Measurements from ENCODE around the gene ACBD6. TPM values are rescaled to one million over a fixed set of nuclear protein-coding genes. Genes with fewer than 3 reads are reported as not detected.

ACBD6 gene
- total and polyA plus RNA-seq, 9 donors, result 31.0 to 56.0 (median 42.7) TPM

GRCh38 chr1:180392020-180392419 lies 110.4 kb downstream of the ACBD6 start:
- intact Hi-C loops (cut with DNase I), result no loop called here

GRCh38 chr1:180387413-180387812 lies 115.0 kb downstream of the ACBD6 start:
- DNase-seq, result no peak
- Histone ChIP-seq H3K27ac (no peak overlapping the region), H3K9me3 (no peaks in the 10 kb centered on the region), H3K36me3 (no peaks in the 10 kb centered on the region), H3K4me1 (ENCODE audit: insufficient read depth) (no peaks in the 10 kb centered on the region), H3K4me3 (no peak overlapping the region), H3K27me3 (no peaks in the 10 kb centered on the region)
- TF ChIP-seq POLR2A (IDR thresholded peaks at IDR 0.05) (no peak), CTCF (IDR thresholded peaks at IDR 0.05) (no peak), EP300 (IDR thresholded peaks at IDR 0.05) (no peak)
- 94 to 100% (median 97%) methylated on average over 1 of the region's 1 CpG for WGBS, 3 donors
- intact Hi-C loops (cut with DNase I), result no loop called here

More at GRCh38 chr1:180392020-180392419, 110.4 kb downstream of the ACBD6 start:
- Histone ChIP-seq H3K9me3 (peaks cover 0 to 3% of the 10 kb centered on the region in 2 donors), H3K4me3 (no peak overlapping the region), H3K27ac (no peak overlapping the region), H3K27me3 (no peaks in the 10 kb centered on the region), H3K36me3 (no peaks in the 10 kb centered on the region), H3K4me1 (ENCODE audit: insufficient read depth) (no peaks in the 10 kb centered on the region)
- TF ChIP-seq EP300 (IDR thresholded peaks at IDR 0.05) (no peak), CTCF (IDR thresholded peaks at IDR 0.05) (no peak), POLR2A (IDR thresholded peaks at IDR 0.05) (no peak)
- no peak for DNase-seq

GRCh38 chr1:180386745-180387367 lies 115.5 kb downstream of the ACBD6 start:
- DNase-seq, result no peak
- H3K4me3 ChIP-seq, result no peak overlapping the region
- WGBS, 3 donors, result 93 to 95% (median 95%) methylated on average over 4 of the region's 4 CpGs
- H3K27me3 ChIP-seq, result no peaks in the 10 kb centered on the region
- intact Hi-C loops (cut with DNase I), result no loop called here
- H3K36me3 ChIP-seq, result no peaks in the 10 kb centered on the region
- no peaks in the 10 kb centered on the region for H3K9me3 ChIP-seq
- no peak for TF ChIP-seq CTCF (IDR thresholded peaks at IDR 0.05)
- H3K4me1 ChIP-seq (ENCODE audit: insufficient read depth), result no peaks in the 10 kb centered on the region
- no peak overlapping the region for H3K27ac ChIP-seq

GRCh38 chr1:180385144-180385543 lies 117.2 kb downstream of the ACBD6 start:
- Histone ChIP-seq H3K27ac (no peak overlapping the region), H3K4me3 (no peak overlapping the region), H3K36me3 (no peaks in the 10 kb centered on the region), H3K27me3 (no peaks in the 10 kb centered on the region), H3K9me3 (no peaks in the 10 kb centered on the region), H3K4me1 (ENCODE audit: insufficient read depth) (no peaks in the 10 kb centered on the region)
- TF ChIP-seq EP300 (IDR thresholded peaks at IDR 0.05) (no peak), CTCF (IDR thresholded peaks at IDR 0.05) (no peak), POLR2A (IDR thresholded peaks at IDR 0.05) (no peak)
- no peak for DNase-seq
- intact Hi-C loops (cut with DNase I), result no loop called here
